Measurements from ENCODE around the gene NDRG4.

Gene NDRG4

DNA sequence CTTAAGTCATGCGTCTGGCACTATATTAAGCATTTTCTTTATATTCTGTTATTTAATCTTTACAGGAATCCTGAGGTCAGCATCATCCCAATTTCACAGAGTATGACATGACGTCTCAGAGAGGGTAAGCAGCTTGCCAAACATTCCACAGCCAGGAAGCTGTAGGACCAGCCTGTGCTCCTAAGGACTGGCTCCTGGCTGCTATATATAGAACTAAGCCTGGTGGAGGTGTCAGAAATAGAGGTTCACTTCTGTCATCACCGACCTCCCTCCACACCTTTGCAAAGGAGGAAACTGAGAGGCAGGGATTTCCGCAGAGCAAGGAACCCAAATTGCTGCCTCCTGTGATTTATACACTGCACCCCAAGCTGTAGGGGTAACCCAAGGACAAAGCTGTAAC is 37.9 kb upstream of the NDRG4 start:
- TF ChIP-seq, protein P1, sequence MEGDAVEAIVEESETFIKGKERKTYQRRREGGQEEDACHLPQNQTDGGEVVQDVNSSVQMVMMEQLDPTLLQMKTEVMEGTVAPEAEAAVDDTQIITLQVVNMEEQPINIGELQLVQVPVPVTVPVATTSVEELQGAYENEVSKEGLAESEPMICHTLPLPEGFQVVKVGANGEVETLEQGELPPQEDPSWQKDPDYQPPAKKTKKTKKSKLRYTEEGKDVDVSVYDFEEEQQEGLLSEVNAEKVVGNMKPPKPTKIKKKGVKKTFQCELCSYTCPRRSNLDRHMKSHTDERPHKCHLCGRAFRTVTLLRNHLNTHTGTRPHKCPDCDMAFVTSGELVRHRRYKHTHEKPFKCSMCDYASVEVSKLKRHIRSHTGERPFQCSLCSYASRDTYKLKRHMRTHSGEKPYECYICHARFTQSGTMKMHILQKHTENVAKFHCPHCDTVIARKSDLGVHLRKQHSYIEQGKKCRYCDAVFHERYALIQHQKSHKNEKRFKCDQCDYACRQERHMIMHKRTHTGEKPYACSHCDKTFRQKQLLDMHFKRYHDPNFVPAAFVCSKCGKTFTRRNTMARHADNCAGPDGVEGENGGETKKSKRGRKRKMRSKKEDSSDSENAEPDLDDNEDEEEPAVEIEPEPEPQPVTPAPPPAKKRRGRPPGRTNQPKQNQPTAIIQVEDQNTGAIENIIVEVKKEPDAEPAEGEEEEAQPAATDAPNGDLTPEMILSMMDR (IDR thresholded peaks at IDR 0.05): no peak

DNA sequence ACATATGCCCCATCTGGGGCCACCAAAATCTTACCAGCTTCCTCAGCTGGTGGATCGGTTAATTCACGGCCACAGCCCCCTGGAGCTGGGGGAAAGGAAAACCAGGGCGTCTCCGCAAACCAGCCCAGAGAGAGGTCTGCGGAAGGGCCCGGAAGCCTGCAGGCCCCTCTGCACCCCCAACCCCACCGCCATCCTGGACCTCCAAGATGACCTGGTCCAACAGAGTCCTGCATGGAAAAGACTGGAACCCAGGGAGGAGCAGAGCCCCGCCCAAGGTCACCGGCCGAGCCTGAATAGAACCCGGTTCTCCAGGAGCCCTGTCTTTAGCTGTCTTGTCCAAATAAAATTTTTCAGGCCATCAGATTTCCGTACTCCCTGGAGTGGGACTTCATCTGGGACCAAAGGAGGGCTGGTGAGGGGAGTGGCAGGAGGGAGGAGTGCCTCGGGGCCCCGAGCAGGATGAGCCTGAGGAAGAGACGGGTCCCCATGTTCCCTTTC is 37.4 kb upstream of the NDRG4 start:
- TF ChIP-seq, protein P1 (IDR thresholded peaks at IDR 0.05): no peak

DNA sequence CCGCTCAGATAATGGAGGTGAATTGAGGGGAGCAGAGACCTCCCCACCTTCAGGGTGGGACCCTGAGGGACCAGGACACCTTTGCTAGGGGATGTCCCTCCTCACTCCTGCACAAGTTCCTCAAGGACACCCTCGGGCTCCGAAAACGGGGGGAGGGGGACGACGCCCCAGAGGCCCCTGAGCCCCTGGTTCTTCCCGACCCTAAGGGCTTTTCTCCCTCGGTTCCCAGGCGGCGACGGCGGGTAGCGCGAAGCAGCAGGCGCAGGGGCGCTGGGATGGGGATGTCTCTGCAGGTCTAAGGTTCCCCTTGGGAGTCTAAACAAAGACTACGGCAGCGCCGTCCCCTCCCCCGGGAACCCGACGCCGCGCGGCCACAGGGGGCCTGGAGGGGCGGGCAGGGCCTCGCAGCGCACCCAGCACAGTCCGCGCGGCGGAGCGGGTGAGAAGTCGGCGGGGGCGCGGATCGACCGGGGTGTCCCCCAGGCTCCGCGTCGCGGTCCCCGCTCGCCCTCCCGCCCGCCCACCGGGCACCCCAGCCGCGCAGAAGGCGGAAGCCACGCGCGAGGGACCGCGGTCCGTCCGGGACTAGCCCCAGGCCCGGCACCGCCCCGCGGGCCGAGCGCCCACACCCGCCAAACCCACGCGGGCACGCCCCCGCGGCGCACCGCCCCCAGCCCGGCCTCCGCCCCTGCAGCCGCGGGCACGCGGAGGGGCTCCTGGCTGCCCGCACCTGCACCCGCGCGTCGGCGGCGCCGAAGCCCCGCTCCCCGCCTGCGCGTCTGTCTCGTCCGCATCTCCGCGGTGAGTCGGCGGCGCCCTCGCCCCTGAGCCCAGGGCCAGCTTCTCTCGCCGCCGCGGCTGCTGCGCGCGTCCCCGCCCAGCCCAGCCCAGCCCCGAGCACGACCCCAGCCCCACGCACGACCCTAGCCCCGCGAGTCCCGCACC is 36.7 kb upstream of the NDRG4 start:
- TF ChIP-seq, protein P1 (IDR thresholded peaks at IDR 0.05): no peak

DNA sequence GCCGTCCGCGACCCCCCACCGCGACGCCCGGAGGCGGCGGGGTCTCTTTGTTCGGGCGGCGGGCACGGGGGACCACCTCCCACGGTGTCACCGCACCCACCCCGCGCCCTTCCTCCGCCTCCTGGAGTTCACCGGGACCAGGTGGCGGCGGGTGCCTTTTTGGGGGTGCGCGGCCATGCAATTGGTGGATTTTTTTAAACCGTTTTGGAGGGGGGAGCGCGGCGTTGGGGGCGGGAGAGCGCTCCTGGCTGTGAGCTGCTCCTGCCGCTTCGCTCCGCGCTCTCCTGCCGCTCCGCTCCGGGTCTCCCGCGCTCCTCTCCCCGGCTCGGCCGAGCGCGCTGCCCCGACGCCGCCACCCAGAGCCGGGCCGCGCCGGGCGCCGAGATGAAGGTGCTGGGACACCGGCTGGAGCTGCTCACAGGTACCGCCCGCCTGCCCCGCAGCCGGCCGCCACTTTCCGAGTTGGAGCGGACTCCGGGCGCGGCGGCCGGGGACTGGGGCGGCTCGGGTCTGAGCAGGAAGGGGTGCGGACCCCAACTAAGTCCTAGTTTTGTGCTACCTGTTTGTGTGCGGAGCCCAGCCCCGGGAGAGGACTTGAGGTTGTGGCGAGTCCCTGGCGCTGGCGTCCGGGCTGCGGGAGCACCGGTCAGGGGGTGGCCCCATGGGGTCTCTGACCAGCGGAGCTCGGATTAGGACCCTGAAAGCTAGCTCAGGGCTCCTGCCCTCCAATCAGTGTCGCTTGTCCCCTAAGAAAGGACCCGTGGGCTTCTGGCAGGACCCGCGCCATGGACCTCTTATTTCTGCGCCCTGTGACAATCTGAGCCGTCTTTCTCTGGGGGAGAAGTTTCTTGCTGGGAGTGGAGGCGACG is 35.7 kb upstream of the NDRG4 start:
- TF ChIP-seq, protein P1 (IDR thresholded peaks at IDR 0.05): no peak

DNA sequence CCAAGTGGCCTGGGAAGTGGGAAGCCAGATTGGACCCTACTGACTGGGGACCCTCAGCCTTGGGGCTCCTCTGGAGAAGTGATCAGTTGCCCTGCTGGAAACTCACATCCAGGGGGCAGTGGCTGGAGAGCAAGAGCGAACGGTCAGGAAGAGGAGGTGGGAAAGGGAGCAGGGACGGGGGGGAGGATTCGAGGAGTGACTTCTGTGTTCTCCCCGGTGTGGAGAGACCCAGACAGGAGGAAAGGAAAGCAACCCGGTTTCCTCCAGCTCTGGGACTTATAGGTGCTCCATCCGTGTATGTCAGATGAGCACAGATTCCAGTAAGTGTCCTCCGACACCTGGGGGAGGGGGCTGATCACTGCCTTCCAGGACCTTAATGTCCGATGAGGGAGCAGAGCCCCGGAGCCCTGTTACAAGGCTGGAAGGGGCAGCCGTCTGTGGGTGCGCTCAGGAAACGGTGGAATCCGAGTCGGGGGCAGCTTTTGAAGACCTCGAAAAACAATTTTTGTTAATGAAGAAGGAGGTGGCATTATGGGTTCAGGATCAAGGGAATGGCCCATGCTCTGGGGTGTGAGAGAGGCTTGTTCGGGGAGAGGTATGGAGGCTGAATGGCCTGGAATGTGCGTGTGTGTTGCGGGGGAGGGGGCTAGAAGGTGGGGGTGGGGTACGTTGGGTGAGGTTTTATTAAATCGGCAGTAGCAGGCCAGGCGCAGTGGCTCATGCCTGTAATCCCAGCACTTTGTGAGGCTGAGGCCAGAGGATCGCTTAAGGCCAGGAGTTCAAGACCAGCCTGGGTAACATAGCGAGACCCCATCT is 34.8 kb upstream of the NDRG4 start:
- TF ChIP-seq, protein P1 (IDR thresholded peaks at IDR 0.05): no peak

DNA sequence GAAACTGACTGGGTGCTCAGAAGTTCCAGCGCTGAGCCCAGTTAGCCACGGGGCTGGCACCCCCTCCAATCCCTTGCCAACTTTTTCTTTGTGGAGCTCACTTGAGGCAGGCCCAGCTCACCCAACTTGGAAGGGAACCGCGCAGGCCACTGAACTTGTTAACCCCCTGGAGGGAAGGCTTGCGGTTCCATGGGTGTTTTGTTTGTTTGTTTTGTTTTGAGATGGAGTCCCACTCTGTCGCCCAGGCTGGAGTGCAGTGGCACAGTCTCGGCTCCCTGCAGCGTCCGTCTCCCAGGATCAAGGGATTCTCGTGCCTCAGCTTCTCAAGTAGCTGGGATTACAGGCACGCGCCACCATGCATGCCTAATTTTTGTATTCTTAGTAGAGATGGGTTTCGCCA is 34.1 kb upstream of the NDRG4 start:
- TF ChIP-seq, protein P1 (IDR thresholded peaks at IDR 0.05): no peak

DNA sequence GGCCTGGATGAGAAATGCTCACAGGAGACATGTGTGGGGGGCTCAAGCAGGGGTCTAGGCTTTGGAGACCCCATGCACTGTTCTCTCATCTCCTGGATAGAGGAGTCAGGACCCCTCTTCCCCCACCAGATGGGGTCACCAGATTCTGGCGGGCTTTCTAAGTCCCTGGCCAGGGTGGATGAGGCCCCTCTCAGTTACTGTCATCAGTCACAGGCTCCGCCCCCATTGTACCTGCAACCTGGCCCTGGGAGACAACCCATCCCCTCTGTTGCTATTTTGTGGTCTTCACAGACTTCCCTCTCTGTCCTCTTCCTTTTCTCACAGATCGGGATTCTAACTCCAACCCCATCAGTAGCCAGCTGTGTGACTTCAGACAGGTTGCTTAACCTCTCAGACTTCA is 33.5 kb upstream of the NDRG4 start:
- TF ChIP-seq, protein P1 (IDR thresholded peaks at IDR 0.05): no peak
